ENCODE data around the gene MCAT.
A peak's percentile ranks its signal among the peaks of the same experiment; 100 is the strongest.
"Not testable (repeated sequence)": the region's sequence is repeated elsewhere in the genome, so short reads cannot be mapped to it uniquely, and the experiment has no call there.

MCAT gene

DNA sequence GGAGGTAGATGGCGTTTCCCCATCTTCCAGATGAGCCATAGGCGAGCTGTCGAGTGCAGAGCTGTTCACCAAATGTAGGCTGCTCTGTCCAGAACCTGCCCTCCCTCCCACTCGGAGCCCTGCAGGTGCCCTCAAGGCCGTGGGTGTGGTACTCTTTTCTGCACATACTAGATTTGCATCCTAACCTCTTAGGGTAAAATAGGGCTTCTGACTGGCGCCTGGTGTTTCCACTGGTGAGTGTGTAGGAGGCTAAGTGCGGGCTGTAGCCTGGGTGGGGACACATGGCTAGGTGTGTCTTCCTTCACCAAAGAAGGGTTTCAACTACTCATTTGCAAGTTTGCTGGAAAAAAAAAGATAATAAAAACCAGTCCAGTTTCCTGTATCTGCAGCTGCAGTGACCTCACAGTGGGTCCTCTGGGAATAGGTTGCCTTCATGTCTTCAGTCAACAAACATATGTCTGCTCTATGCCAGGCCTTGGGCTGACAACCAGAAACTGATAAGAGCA, 24.2 kb downstream of the MCAT start:
- no peak for DNase-seq

DNA sequence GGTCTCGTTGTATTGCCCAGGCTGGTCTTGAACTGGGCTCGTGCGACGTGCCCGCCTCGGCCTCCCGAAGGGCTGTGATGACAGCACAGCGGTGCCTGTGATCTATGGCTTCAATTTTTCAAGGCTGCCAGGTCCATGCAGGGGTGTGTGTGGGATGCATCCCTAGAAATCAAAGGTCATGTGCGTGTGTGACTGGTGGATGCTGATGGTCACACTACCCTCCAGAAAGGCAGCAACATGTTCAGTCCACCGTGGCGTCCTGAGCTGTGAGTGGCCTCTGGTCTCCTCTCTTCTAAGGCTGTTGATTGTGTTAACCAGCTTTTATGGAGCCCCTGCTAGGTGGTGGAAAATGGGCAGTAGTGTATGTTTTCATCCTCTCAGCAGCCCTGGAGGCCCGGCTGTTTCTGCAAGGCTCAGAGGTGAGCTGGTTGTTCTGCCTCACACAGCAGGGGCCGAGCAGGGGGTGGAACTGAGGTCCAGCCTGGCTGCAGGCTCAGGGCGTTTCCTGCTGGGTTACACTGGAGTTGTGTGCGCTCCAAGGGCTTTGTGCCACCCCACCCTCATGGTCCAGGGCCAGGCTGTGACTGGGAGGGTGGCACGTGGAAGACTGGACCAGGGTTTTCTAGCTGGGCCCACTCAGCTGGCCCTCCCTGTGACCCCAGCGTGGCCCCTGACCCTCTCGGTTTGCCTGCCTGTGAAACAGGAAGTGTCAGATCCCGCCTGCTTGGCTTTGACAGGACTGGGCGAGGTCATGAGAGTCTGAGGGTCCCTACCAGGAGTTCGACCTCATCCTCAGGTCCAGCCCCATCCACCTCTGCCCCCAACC, 25.0 kb downstream of the MCAT start:
- no peak for DNase-seq

DNA sequence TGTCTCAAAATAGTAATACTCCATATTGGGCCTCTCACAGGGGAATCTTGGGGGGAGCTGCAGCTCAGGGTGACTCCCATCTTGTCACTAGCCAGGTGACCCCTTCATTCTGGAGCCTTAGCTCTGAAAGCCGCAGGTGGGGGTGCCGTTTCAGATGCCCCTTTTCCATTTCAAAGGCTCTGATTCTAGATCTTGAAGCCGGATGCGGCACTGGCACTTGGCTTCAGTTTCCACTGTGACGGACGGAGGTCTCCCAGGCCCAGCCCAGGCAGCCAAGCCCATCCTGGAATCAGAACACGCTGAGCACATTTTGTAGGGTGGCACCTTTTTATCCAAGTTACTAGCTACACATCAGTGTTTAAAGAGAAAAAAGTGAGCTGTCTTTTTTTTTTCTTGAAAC, 26.3 kb downstream of the MCAT start:
- no peak for DNase-seq

DNA sequence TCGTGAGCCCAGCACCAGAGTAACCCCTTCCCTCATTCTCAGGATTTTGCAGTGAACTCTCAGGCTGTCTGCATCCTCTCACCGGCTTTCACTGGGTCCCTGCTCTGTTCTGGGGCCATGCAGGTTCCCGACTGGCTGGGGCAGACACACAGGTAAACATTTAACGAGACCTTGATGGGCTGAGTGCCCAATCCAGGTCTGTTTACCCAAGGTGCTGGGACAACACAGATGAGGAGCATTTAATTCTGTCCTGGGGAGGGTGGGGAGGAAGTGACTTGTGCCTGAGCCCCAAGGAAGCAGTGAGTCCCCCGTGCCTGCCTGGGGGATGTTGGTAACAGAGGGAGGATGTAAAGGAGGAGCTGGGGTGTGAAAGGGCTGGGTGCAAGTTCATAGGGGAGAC, 28.2 kb downstream of the MCAT start:
- no peak for DNase-seq

DNA sequence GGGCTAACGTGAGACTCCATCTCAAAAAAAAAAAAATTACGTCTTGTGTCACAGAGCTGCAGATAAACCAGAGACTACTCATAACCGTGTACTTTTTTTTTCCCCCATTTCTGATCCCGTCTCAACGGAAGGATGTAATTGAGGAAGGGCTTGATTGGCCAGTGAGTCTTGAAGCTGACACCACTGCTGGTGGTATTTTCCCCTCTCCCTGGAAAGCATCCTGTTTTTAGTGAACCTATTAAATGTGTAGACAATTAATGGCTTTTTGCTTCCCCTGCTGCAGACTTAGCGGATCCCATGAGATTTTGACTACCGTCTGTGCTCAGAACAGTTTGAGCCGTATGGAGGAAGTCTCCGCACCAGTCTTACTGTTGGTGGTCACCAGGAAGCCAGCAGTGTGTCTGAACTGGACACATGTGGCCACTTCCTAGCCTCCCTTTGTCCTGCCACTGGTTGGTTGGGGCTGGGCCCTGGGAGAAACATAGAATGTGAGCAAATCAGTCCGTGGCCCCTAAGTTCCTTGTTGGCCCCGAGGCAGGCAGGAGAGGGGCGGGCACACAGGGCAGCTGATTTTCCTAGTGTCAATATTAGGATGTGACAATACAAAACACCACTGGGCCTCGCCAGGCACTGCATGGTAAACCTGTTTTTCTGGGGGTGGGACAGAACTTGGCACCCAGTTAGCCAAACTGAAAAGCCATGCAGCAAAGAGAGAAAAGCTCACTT, 29.5 kb downstream of the MCAT start:
- no peak for DNase-seq

DNA sequence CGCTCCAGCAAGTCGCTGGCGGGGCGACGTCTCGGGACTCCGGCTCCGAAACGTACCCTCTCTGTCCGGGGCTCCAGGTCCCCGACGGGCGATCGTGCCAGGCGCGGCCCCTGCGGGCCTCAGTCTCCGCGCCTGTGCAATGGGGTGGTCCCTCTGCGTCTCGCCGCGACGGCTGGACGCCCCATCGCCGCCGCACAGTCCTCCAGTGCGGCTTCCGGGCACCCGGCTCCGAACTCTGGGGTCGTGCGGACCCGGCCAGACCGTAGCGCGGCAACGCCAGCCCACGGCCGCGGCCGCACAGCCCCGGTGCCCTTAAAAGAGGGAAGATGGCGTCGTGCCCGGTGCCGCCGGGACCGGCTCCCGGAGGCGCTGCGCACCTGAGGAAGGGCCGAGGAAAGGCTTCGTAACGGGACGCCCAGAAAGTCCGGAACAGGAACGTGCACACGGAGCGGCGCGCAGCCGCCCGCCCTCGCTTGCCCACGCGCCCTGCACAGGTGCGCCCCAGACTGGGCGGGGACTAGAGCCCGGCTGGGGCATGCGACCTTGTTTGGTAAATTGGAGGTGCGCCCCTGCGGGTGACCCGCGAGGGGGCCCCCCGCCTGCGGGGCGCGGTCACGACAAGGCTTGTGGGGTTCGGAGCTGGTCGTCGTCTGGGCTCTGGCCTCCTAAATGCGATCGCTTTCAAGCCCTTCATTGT, 32.1 kb downstream of the MCAT start:
- no peak for DNase-seq

DNA sequence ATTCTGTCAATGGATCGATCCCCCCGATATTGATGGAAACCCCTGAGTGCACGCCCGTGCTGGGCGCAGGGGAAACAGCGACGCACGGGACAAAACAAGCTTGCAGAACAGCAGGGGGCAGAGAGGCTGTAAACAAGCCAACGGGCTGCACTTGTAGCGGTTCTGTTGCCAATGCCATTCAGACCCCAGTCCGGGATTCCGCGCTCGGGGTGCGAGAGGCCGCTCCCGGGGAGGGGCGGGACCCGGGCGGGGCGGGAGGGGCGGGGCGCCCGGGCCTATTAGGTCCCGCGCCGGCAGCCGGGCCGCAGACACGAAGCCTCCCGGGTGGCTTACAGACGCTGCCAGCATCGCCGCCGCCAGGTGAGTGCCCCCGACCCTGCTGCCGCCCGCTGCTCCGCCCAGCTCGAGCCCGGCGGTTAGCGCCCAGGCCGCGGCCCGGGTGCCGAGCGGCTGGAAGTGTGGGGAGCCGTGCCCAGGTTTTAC, 32.7 kb downstream of the MCAT start, which contains the start of gene BIK:
TSS of gene BIK (plus strand) at position 307 of the 483 bp plus-strand sequence. CDS start 13,273 bp downstream, outside the sequence.
- no peak for DNase-seq

DNA sequence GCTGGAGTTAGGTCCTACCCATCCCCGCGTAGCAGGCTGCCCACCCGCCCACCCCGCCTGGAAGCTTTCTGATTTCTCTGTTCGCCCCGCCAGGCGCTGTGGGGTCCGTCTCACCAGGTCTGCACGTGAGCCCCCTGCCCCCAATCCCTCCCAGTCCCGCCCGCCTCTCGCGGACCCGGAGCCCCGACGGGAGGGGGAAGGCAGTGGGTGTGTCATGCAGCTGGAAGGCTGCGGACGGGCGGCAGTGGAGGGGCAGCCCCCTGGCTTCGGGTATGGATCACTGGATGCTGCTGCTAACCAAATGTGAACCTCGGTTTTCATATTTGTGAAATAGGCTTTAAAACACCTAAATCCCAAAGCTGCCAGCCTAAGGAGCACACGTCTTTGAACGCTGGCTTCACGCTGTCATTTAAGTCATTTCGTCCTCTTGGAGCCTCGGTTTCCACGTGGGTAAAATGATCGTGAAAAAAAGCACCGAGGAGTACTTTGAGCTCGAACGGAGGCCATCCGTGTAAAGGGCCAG, 33.2 kb downstream of the MCAT start:
- no peak for DNase-seq

DNA sequence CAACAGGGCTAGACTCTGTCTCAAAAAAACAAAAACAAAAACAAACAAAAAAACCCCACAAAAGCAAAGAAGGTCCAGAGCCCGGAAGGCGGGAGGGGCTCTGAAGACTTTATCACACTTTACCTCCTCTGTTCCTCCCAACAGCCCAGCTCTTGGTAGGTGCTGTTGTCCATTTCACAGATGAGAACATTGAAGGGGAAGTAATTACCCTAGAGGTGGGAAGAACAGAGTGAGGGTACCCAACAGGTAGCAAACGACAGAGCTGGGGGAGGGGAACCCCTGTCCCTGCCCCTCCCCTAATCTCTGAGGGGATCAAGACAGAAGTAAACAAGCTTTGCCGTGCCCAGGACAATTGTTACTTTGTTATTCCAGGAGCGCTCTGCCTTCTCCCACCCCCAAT, 33.7 kb downstream of the MCAT start:
- DNase-seq, result no peak

DNA sequence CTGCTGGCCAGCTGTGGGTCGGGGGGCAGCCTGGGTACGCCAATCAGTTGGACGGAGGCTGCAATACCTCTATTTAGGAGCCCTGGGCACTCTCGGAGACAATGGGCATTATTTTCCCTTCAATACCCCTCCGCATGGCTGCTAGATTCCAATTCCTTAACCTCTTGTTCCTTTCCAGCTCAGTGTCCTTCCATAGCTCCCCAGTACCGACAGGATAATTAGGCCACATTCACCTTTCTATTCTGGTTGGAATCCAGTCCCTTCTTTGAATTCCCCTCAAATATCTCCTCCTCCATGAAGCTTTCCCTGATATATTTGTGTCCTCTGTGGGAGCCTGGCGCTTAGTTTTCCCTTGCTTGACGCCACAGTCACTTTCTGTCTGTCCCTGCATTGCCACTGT, 36.9 kb downstream of the MCAT start:
- DNase-seq, result no peak

DNA sequence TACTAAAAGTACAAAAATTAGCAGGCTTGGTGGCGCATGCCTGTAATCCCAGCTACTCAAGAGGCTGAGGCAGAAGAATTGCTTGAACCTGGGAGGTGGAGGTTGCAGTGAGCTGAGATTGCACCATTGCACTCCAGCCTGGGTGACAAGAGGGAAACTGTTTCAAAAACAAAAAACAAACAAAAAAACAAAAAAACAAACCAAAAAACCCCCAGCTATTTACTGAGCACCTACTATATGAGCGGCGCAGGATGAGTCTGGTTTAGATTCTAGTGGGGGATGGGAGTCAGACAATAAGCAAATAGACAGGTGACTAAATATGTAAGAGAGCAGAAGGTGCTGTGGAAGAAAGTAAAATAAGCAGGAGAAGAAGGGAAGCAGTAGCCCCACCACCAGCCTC, 38.2 kb downstream of the MCAT start:
- not testable (repeated sequence) for DNase-seq

DNA sequence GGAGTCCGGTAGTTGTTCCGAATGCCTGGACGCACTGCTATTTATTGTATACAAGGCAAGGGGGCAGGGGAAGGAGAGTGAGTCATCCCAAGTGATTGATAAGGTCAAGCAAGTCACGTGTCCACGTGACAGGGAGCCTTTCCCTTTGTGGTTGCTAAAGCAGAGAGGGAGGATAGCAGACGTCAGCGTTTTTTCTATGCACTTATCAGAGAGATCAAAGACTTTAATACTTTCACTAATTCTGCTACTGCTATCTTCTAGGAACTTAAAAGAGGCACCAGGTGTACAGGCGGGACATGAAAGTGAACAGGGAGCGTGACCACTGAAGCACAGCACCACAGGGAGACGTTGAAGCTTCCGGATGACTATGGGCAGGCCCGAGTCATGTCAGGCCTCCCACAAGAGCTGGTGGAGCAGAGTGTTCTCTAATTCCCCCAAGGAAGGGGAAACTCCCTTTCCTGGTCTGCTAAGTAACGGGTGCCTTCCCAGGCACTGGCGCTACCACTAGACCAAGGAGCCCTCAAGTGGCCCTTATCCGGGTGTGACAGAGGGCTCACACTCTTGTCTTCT, 39.1 kb downstream of the MCAT start:
- not testable (repeated sequence) for DNase-seq

DNA sequence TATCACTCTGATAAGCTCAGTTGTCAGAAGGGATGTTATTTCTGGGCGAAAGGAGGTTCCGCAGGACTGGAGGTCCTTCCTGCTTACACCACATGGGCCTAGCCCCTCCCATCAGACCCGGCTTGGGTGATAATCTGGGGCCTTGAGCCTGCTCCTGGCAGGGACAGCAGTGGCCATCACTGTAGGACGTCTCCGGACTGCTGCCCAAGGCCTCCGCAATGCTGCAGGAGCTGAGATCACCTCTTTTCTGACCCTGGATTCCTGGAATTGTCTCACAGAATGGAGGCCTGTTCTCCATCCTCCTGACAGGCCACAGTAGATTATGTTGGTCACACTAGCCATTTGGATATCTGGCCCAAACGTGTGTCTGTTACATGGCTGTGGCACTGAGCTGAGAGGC, 41.9 kb downstream of the MCAT start:
- DNase-seq, result no peak

DNA sequence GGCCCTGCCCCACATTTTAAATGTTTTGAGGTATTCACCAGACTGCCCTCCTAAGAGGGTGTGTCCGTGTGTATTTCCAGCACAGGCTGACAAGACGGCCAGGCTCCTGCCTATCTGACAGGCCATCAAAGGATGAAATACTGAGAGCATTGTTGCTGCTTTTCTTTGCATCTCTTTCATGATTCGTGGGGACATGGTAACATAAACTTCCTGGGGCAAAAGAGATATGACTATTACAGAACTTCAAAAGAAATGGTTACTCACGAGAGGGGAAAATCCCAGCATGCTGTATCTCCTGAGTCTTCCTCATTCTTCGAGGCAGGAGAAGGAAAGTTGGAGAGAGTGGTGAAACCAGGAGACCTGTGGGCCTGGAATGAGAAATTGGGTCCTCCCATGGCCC, 43.0 kb downstream of the MCAT start:
- no peak for DNase-seq

DNA sequence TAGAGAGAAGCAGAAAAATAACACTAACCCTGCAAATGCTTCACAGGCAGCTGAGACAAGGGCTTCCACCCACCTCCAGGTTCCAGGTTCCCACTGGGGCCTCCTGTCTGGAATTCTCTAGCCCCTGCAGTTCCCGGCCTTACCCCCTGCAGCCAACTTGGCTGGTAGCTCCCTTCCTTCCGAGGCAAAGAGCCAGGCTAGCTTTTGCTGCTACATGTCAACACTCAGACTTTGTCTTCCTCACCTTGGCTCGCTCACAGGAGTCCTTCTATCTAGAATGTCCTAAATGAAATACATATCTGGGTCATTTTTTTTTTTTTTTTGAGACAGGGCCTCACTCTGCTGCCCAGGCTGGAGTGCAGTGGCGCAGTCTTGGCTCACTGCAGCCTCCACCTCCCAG, 44.1 kb downstream of the MCAT start:
- no peak for DNase-seq

DNA sequence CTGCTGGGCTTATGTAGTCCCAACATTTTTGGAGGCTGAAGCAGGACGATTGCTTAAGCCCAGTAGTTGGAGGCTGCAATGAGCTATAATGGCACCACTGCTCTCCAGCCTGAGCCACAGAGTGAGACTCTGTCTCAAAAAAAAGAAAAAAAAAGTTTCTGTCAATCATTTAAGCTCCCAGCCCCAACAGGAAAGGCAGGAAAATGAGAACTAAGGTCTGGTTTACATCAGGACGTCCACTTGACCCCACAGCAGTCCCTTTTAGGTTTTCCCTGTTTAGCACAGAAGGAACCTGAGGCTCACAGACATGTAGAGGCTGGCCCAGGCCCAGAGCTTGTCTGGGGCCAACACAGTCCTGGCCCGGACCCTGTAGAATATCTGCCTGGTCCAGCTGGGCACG, 44.8 kb downstream of the MCAT start:
- DNase-seq, result no peak

DNA sequence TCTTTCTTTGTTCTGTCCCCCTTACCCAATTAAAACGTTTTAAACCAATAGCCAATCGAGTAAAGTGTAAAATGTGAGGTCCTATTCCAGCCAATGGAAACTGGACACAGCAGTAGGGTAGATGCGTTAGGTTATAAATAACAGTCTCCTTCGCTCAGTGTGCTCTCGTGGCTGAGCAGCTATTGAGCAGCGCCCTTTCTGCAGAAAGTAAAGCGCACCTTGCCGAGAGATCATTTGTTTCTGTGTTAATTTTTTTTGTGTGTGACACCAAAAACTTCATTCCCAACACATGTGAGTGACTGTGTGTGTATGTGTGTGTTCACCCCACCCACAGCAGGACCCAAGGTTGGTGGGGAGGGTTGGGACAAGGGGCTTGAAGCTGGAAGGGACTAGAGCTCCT, 46.8 kb downstream of the MCAT start:
- no peak for DNase-seq

DNA sequence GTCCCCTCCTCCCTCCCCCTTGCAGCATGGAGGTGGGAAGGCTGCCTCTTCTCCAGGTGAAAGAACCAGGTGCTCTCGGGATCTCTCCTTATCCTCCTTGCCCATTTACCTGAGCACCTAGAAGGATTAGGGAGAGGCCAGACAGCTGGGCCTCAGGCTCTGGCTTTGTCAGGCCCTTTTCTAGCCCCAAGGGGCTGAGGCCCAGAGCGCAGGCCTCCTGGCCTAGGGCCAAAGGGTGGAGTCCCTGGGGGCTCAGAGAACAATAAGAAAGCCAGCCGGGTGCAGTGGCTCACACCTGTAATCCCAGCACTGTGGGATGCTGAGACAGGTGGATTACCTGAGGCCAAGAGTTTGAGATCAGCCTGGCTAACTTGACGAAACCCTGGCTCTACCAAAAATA, 48.6 kb downstream of the MCAT start:
- DNase-seq, result no peak

DNA sequence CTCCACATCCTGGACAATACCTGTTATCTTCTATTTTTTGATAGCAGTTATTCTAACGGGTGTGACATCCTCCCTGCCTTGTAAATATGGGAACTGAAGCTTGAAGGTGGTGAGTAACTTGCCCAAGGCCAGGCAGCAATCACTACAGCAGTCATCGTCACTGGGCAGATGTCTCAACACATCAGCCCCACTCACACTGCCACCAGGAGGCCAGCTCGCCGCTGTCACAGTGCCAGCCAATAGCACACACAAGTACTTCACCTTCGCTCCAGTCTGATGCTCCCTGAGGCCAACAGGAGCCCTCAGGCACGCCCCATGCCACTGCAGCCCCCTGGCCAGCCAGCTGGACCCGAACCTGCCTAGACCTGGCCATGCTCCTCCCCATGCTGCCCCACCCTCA, 49.1 kb downstream of the MCAT start:
- DNase-seq, result peak; percentile 11

DNA sequence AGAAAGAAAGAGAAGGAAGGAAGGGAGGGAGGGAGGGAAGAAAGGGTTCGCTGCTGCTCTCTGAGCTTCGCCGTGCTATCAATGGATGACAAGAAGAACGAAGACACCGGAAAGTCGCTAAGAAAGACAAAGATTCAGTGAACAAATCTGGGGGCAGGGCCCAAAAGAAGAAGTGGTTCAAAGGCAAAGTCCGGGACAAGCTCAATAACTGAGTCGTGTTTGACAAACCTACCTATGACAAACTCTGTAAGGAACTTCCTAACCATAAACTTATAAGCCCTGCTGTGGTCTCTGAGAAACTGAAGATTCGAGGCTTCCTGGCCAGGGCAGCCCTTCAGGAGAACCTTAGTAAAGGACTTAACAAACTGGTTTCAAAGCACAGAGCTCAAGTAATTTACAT, 51.1 kb downstream of the MCAT start:
- DNase-seq, result no peak

DNA sequence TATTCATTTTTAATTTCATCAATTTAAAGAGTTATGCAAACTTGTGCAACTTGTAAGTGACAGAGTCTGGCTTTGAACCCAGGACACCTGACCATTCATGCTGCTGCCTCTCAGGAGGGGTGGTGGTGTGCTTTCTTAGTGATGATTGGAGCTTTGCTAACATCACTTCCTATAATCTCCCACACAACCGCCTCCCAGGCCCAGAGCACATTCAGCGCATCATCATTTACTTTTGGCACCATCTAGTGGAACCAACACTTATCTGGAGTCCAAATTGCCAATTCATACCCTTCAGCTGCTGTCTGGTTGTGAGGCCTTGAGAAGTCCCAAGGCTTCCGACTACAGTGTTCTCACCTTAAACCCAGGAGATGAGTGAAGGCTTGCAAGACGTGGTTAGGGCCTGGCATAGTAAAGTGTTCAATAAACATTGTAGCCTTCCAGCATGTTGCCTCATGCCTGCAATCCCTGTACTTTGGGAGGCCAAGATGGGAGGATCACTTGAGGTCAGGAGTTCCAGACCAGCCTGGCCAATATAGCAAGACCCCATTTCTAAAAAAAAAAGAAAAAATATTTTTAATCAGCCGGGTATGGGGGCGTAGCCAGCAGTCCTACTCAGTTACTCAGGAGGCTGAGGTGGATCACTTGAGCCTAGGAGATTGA, 52.9 kb downstream of the MCAT start:
- peak; percentile 93 for DNase-seq
